NCI-H2171 (cell line): ENCODE results near the gene VASH1.
"Not testable (repeated sequence)": the region's sequence is repeated elsewhere in the genome, so short reads cannot be mapped to it uniquely, and the experiment has no call there.

Experiments
- DNase-seq: peaks from one replicate; lab custom pipeline; 2025; lab: John Stamatoyannopoulos, UW

The VASH1 gene

DNA sequence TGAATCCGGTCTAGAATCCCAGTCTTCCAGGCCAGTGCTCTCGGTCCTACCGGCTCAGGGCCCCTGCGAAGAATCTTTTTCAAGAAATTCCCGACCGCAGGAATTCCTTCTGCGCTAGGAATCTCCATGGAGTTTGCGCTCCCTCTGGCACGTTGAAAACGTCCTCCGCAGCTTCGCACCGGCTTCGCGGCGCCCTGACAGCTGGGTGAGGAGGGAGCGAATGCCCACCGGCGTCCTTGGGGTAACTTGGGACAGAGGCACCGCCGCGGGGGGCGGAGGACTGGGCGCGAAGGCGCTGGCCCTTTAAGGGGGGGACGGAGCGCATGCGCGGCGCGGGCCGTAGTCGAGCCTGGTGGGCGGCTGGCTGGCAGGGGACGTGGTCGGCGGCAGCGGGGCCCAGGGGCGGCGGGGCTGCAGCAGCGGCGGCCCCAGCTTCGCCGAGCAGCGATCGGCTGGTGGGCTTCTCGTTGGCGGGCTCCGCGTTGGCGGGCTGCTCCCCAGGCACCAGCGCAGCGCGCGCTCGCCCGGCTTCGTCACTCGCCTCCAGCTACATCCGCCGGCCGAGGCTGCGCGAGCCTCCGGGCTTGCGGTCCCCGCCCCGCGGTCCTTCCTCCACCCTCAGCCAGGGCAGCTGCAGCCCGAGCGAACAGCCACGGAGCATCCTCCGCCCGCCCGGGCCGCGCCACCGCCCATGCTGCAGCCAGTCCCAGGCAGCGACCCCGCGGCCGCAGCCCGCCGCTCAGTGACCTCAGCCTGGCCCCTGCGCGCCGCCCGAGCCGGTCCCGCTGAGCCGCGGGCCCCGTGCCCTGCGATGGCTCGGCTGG, at the start of gene VASH1:
Gene VASH1, plus strand, starts transcription at position 333 of the 824 bp plus-strand sequence. CDS start 1,354 bp downstream, outside the sequence.
- peak; percentile 49 for DNase-seq

DNA sequence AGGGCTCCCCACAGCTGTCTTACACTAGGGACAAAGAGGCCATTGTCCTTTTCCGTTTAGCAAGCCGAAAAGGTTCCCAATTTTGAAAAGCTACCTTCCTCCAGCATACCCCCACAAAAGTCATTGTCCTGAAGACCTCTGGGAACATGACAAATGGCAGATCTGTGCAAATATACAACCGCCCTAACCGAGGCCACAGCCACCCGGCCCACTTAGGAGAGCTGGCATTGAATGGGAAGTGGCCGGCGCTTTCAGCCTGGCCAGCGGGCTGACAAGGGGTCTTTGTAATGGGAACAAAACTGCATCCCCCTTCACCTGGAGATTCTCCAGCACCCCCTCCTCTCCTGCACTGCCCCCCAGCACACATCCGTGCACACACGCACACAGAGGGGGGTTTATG, 48.1 kb upstream of the VASH1 start:
- DNase-seq, result no peak

DNA sequence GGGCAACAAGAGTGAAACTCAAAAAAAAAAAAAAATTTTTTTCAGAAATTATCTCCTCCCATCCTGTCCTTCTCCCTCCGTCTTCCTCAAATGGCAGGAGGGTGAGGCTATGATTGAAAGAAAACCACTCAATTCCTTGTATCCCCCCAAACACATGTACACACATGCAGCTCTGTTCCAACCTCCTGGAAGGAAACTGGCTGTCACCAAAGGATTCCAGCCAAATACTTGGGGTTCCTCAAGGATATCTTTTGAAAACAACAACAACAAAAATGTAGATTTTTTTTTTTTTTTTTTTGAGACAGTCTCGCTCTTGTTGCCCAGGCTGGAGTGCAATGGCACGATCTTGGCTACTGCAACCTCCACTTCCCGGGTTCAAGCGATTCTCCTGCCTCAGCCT, 46.8 kb upstream of the VASH1 start:
- no peak for DNase-seq

DNA sequence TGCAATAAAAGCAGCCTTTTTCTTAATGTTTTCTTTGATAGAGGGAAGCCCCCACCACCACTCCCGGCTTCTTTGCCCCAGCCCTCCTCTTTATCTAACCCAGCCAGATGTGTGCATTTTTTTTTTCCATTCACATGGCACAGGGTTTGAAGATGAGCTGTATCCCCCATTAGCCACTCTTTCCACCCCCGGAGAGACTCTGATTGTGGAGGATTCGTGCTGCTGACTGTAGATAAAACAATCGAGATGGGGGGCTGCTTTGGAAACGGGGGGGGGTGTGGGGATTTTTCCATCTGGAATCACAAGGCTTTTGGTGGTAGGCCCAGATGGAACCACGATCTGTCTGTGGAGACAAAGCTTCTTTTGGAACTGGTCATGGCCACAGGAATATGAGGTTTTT, 46.2 kb upstream of the VASH1 start:
- no peak for DNase-seq

DNA sequence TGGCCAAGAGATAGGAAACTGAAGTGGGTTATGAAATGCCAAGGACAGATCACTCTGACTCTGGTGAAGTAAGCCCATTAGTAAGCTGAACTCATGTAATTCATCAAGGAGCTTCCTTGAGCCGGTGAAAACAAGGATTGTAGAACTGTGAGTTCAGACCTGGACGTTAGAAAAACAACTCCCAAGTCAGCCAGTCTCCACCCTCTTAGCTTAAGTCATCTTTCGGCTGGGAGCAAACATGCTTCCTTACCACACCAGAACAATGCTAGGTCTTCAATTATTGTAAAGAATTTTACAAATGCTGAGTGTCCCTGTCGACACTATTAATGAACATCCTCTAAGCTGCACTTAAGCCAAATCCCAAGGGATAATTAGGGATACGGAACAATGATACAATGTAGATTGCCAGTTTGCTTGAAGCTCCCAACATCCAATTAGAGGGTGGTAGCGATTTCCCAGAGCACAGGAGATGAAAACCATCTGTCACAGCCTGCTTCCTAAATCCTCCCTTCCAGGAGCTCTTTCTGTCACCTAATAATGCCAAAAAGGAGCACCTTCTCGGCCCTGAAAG, 45.7 kb upstream of the VASH1 start:
- DNase-seq, result peak; percentile 76

DNA sequence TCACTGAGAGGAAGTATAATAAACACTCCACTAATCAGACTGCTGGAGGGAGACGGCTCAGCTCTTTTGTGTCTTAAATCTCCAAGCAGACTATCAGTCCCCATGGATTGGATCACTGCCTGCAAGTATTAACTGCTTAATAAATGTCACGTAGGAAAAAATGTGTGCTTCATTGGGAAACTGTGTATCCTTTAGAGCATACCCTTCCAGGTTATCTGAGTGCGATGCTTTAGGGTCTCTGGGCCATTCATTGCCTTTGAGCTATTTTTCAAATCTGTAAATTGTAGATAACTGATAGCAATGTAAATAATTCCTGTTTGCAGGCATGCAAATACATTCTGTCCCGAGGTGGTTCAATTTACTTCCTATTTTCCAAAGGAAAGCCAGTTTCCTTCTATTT, 45.0 kb upstream of the VASH1 start:
- no peak for DNase-seq

DNA sequence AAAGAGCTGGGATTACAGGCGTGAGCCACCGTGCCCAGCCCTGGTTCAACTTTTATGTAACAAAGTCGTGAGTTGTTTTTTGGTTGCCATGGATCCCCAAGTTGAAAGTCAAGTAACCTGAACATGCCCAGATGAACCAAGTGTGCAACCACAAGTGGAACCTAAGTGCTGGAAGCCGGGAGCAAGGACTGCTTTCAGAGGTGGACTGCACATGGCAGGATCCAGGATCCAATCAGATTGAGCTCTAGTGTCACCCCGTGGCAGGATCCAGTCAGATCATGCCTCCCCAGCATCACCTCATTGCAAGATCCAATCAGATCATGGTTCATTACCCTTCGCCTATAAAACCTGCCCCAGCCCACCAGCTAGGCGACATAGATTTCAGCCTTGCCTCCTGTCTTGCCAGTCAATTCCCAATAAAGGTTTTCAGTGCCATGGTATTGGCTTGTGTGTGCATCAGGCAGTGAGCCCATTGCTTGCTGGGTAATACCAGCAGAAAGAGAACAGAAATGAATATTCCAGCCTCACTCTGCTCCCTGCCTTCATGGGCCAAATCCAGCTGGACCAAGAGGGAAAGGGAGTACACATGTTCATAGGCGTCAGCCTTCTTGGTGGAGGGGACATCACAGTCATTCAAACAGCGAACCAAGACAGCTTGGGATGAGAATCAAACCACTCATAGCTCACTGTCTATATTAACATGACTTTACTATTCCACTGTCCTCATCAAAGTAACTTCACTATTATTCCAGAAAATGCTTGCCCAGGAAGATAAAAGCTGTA, 43.6 kb upstream of the VASH1 start:
- DNase-seq, result no peak

DNA sequence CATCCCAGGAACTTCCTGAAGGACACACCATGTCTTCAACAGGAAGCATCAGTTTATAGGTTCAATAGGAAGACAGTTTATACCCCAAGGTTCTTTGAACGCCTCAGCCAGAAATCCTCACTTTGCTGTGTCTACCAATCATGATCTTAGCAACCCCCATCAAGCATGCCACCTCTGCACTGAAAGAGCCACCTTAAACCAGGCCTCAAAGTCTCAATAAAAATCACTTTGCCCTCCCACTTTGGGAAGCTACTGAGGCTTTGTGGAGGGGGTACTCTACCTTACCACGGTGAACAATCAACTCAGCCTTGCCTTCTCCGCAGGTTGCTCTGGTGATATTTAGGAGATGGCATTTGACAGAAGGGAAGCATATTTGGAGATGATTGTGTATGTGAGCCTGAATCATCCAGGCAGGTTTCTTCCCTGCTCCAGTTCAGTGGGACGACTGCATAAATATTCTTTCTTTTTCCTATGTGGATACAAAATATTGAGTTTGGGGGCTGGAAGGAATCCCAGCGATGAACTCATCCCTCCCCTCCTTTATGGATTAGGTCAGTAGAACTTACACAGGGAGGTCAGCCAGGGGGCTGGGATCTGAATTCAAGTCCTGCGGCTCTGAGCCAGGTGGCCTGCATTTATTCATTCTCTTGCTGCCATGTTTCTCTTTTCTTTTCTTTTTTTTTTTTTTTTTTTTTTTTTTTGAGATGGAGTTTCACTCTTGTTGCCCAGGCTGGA, 42.8 kb upstream of the VASH1 start:
- DNase-seq, result no peak

DNA sequence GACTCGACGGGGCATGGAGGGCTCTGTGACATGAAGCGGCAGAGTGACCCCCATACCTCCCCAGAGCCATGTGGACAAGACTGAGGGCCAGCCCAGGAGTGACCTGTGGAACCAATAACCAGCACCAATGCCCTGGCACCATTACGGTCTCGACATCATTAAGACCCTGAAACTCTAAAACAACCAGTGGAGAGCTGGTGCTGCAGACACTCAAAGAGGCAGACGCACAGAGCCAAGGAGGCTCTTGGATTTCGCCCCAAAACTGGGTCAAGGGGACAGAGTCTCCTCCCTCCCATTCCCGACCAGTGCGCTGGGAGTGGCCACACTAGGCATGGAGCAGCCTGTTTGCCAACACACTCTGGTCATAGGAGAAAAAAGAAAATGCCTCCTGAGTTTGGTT, 41.6 kb upstream of the VASH1 start:
- DNase-seq, result no peak

DNA sequence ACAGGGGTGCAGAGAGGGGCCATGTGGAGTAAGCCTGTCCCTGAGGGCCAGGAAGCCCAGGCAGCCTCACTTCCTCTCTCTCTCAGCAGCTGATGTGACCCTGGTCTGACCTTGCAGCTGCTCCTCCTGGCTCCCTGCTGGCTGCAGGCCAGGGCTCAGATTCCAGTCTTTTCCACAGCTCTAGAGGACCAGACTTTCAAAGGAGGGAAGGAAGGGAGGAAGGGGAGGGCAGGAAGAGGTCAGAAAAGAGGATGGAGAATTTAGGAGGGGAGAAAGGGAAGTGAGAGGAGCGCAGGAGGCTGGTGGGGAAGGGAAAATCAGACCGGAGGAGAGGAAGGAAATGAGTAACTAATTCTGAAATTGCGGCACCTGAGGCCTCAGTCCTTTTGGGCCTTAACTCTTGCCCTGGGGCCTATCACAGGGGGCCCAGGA, 40.9 kb upstream of the VASH1 start:
- peak; percentile 69 for DNase-seq

DNA sequence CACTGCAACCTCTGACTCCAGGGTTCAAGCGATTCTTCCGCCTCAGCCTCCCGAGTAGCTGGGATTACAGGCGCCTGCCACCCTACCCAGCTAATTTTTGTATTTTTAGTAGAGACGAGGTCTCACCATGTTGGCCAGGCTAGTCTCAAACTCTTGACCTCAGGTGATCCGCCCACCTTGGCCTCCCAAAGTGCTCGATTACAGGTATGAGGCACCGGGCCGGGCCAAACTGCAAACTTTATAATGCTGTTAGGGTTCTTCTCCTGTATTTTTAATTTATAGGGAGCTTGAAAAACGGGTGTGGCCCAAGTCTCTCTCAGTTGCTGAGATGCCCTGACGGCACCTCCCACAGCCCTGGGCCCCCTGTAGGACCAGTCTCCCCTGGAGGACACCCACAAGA, 39.8 kb upstream of the VASH1 start:
- DNase-seq, result not testable (repeated sequence)

DNA sequence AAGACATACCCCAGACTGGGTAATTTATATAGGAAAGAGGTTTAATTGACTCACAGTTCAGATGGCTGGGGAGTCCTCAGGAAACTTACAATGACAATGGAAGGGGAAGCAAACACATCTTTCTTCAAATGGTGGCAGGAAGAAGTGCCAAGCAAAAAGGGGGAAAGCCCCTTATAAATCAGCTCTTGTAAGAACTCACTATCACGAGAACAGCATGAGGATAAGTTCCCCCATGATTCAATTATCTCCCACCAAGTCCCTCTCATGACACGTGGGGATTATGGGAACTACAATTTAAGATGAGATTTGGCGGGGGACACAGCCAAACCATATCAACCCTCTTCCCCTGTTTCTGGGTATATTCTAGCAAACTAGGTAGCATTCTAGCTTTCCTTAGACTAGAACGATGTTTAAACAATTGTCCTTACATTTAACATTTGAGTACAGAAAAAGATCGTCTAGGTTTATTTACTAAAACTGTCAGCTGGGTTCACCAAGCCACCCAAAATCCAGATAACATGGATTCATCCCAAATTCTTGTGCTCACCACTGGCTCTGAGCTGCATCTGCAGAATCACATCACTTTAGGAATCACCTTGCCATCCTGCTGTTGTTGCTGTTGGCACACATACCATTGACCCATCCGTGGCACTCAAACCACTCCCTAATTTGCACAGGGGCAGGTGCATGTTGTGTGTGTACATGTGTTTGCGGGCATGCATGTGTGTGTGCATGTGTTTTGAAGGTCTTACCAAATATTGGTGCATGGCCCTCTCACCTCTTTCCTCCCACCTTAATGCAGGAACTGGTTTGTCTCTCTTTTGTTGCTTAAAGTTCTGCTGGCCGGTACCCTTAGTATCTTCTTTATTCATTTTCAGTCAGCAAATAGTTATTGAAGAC, 36.4 kb upstream of the VASH1 start:
- no peak for DNase-seq

DNA sequence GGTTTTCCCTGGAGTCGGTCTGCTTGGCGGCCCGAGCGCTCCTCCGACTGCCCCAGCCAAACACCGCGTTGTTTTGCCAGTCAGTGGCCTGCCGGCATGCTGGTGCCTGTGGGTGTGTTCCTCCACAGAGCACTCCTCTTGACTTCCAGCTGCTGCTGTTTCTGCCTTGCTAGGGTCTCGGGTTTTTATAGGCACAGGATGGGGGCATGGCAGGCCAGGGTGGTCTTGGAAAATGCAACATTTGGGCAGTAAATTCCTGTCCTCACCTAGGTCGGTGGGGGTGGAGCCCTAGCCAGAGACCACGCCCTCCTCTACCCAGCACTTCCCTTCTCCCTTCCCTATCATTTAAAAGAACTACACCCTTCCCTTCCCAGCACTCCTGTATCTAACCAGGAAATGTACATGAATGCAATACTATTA, 34.7 kb upstream of the VASH1 start:
- no peak for DNase-seq

DNA sequence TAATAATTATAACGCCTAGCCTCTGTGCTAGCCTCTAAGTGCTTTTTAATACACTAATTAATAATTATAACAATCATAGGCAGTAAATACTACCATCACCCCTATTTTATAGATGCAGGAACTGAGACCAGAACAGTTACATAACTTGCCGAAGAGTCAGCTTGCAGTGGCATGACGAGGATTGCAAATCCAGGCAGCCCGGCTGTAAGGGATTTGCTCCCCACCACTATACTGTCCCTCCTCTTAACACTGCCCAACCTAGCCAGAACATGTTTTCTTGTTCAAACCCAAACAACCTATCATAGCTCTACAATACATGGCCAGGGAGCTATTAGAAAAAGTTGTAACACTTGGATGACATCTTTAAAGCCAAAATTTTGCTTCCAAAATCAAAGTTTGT, 33.9 kb upstream of the VASH1 start:
- no peak for DNase-seq

DNA sequence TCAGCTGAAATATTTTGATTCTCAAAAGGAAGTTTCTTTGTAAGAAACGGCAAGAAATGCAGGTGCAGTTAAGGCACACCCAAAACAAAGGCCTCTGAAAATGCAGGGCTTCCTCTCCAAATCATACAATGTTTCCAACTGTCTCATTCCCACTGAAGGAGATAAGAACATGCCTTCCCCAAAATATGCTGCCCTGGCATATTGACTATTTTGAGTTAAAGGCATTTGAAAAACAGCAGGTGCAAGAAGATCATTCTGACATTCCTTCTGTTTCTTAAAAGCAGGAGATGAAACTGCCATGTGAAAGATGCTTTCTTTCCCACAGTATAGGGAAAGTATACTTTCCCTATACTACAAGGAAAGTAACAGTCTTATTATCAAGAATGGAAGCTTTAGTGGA, 33.4 kb upstream of the VASH1 start:
- DNase-seq, result no peak

DNA sequence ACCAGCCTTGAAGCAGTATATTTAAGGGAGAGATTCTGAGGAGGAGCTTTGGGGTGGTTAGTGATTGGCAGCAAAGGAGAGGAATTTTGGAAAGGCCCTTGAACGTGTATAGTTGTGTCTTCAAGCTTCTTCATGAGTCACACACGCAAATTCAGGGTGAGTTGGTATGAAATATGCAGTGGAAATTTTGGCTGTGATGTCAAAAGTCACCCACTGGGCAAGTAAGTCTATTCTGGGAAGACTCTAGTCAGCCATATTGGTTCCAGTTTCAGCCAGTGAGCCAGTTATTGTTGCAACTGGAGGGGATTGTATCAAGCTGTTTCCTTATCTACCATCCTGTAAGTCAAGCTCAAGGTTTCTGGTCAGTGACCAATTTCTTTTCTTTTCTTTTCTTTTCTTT, 32.0 kb upstream of the VASH1 start:
- no peak for DNase-seq

DNA sequence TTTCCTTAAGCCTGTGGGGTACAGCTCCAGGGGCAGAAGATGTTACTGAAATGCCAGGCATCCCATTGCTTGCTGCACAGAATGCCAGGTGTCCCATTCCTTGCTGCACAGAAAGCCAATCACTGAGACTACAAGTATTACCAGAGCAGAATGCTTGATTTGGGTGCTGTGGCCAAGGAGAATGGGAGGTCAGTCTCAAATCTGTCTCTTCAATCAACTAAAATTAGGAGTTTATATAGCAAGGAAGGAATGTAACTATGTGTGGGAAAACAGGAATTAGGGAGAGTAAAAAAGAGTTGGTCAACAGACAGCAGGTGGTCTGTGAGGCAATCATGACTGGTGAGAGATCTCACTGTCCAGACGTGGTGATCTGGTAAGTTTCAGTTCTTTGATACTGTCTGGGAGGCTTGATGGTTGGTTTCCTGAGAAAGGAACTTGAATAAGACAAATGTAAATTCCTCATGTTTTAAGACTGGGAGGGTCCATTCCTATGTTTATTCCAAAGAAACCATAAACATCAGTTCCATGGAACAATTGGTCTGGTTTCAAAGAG, 31.2 kb upstream of the VASH1 start:
- DNase-seq, result no peak

DNA sequence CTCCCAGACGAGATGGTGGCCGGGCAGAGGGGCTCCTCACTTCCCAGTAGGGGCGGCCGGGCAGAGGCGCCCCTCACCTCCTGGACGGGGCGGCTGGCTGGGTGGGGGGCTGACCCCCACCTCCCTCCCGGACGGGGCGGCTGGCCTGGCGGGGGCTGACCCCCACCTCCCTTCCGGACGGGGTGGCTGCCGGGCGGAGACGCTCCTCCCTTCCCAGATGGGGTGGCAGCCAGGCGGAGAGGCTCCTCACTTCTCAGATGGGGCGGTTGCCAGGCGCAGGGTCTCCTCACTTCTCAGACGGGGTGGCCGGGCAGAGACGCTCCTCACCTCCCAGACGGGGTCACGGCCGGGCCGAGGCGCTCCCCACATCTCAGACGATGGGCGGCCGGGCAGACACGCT, 26.8 kb upstream of the VASH1 start:
- not testable (repeated sequence) for DNase-seq

DNA sequence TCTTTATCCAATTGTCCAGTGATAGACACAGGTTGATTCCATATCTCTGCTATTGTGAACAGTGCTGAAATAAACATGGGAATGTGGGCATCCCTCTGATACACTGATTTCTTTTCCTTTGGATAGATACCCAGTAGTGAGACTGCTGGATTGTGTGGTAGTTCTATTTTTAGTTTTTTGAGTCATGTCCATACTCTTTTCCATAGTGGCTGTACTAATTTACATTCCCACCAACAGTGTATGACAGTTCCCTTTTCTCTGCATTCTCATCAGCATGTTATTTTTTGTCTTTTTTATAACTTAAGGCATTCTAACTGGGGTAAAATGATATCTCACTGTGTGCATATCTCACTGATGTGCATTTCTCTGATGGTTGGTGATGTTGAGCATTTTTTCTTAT, 24.8 kb upstream of the VASH1 start:
- DNase-seq, result no peak

DNA sequence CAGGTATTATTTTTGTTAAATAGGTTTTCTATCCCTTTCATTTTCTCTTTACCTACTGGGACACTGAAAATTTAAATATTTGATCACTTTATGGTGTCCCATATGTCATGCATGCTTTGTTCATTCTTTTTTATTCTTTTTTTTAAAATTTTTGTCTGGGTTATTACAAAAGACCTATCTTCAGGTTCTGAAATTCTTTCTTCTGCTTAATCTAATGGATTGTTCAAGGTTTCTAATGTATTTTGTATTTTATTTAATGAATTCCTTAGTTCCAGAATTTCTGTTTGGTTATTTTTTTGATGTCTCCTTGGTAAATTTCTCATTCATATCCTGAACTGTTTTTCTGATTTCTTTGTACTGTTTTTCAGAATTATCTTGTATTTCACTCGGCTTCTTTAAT, 20.2 kb upstream of the VASH1 start:
- no peak for DNase-seq

DNA sequence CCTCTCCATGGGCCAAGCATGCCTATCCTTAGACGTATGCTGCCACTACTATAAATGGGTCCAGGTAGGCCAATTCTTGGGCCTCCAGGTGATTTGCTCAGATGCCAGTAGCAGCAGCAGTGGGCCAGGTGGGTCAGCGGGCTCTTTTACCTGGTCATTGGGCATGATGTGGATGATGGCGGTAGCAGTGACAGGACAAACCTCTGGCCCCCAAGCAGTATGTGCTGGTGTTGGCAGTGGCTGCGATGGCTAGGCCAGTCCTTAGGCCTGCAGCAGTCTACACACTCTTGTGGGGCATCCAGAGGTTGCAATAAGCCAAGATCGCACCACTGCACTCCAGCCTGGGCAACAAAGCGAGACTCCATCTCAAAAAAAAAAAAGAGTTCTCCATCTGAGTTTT, 19.1 kb upstream of the VASH1 start:
- no peak for DNase-seq
